Activated CD8-positive, alpha-beta T cell treated with anti-CD3 and anti-CD28 coated beads for 36 hours (primary cell): Measurements from ENCODE around the gene UNG. TPM values are rescaled to one million over a fixed set of nuclear protein-coding genes. Genes with fewer than 3 reads are reported as not detected.

Experiments
- ATAC-seq: fragments of 200-7000 bp; cut with Tn5 transposase; one replicate; pipeline ENCODE4 v1.10.0; 2021; ENCODE audit warnings: mild to moderate bottlenecking, moderate library complexity
- CTCF ChIA-PET: fragments of 350-600 bp; sonication (Branson Sonifier 250); formaldehyde crosslinking; loops from one replicate; lab custom pipeline; 2021; ENCODE audit warnings: antibody characterized with exemption; lab: Charles Lee
- POLR2A ChIA-PET: fragments of 350-600 bp; sonication (Branson Sonifier 250); formaldehyde crosslinking; loops from one replicate; lab custom pipeline; 2021; ENCODE audit warnings: antibody characterized with exemption; lab: Charles Lee
- DNase-seq: peaks from one replicate; pipeline ENCODE4 v3.0.0-alpha.2; 2020
- H3K27ac Mint-ChIP-seq: one replicate; pipeline ENCODE4 v1.8.0; 2021; ENCODE audit warnings: mild to moderate bottlenecking, mixed read lengths
- H3K27me3 Mint-ChIP-seq: one replicate; pipeline ENCODE4 v1.8.0; 2021; ENCODE audit warnings: mixed read lengths
- H3K36me3 Mint-ChIP-seq: one replicate; pipeline ENCODE4 v1.8.0; 2021; ENCODE audit warnings: low read depth, mixed read lengths
- H3K4me1 Mint-ChIP-seq: one replicate; pipeline ENCODE4 v1.8.0; 2021; ENCODE audit warnings: low read depth, mixed read lengths
- H3K4me3 Mint-ChIP-seq: one replicate; pipeline ENCODE4 v1.8.0; 2021; ENCODE audit warnings: mild to moderate bottlenecking, moderate library complexity, mixed read lengths
- H3K9me3 Mint-ChIP-seq: one replicate; pipeline ENCODE4 v1.8.0; 2021; ENCODE audit warnings: mixed read lengths
- CTCF ChIP-seq: fragments of 200-600 bp; IDR thresholded peaks from one replicate; pipeline ENCODE4 v1.8.0; 2022; ENCODE audit warnings: antibody characterized with exemption, mild to moderate bottlenecking
- intact Hi-C: fragments of 100-400 bp; cut with micrococcal nuclease; formaldehyde crosslinking; loops from one replicate; pipeline ENCODE4 v1.10.0; 2022
- total RNA-seq, 2 experiments: library from RNA; stranded (reverse); gene quantifications; one replicate each; pipeline ENCODE4 v1.2.3, GENCODE V29; 2021

The UNG gene
- total RNA-seq, 2 experiments from 2014 or later: 86.4 to 93.3 TPM

GRCh38 chr12:109157986-109158385 lies 60.6 kb downstream of the UNG start:
- POLR2A ChIA-PET: no interaction called here
- ATAC-seq (no peak), DNase-seq (no peak)
- CTCF ChIA-PET: no interaction called here
- H3K27me3 Mint-ChIP-seq: no peaks in the 10 kb centered on the region
- H3K9me3 Mint-ChIP-seq: no peaks in the 10 kb centered on the region
- peaks cover 12% of the 10 kb centered on the region for H3K4me1 Mint-ChIP-seq
- no peak for TF ChIP-seq CTCF
- intact Hi-C loops: no loop called here
- no peak overlapping the region for H3K27ac Mint-ChIP-seq
- H3K36me3 Mint-ChIP-seq: no peaks in the 10 kb centered on the region
- H3K4me3 Mint-ChIP-seq: no peak overlapping the region

GRCh38 chr12:109160433-109160832 lies 63.0 kb downstream of the UNG start:
- Mint-ChIP-seq H3K36me3 (no peaks in the 10 kb centered on the region), H3K9me3 (no peaks in the 10 kb centered on the region), H3K27ac (no peak overlapping the region), H3K4me3 (no peak overlapping the region), H3K27me3 (no peaks in the 10 kb centered on the region), H3K4me1 (peaks cover 4% of the 10 kb centered on the region)
- ChIA-PET POLR2A (interaction anchor here (1.2 to 1.9 kb wide), 2 partner anchors 15 to 16 kb away, joined by 3 to 7 read pairs; no protein-coding TSS in a partner anchor), CTCF (no interaction called here)
- DNase-seq (no peak), ATAC-seq (no peak)
- no peak for TF ChIP-seq CTCF
- intact Hi-C loops: no loop called here

Other genes with a start within 250 kb of the UNG start
- gene SSH1, start 240.0 kb upstream of the UNG start, total RNA-seq: 10 to 100 TPM; 33.0 to 34.5 TPM
- not detected for gene DAO, start 217.5 kb upstream of the UNG start, total RNA-seq
- not detected for gene SVOP, start 76.5 kb upstream of the UNG start, total RNA-seq
- 10 to 100 TPM in 1 of 2 experiments, 1 to 10 TPM in 1; 7.4 to 10.0 TPM for gene USP30, start 45.0 kb upstream of the UNG start, total RNA-seq
- 10 to 100 TPM; 35.6 to 37.8 TPM for gene ALKBH2, start 4.1 kb upstream of the UNG start, total RNA-seq
- 10 to 100 TPM in 1 of 2 experiments, 1 to 10 TPM in 1; 8.7 to 11.2 TPM for gene ACACB, start 19.0 kb downstream of the UNG start, total RNA-seq
- gene FOXN4, start 211.7 kb downstream of the UNG start, total RNA-seq: not detected